ENCODE data around the gene OR1S1.

Gene OR1S1

GRCh38 chr11:58227956-58228615 is 15.6 kb downstream of the OR1S1 start:
- Mint-ChIP-seq H3K27ac (no peak overlapping the region), H3K27me3 (peaks cover 2% of the 10 kb centered on the region), H3K4me1 (ENCODE audit: low read depth) (no peaks in the 10 kb centered on the region), H3K4me3 (no peak overlapping the region), H3K36me3 (no peaks in the 10 kb centered on the region), H3K9me3 (ENCODE audit: low read depth) (no peaks in the 10 kb centered on the region)

GRCh38 chr11:58243954-58244353 is 31.4 kb downstream of the OR1S1 start:
- H3K4me3 Mint-ChIP-seq: no peak overlapping the region
- peaks cover 6% of the 10 kb centered on the region for H3K9me3 Mint-ChIP-seq (ENCODE audit: low read depth)
- H3K27me3 Mint-ChIP-seq: peaks cover 22% of the 10 kb centered on the region
- no peak overlapping the region for H3K27ac Mint-ChIP-seq
- H3K36me3 Mint-ChIP-seq: peaks cover 4% of the 10 kb centered on the region
- H3K4me1 Mint-ChIP-seq (ENCODE audit: low read depth): no peaks in the 10 kb centered on the region

- peaks cover 20% of the 10 kb centered on the region for H3K9me3 Mint-ChIP-seq (ENCODE audit: low read depth)
- no peak overlapping the region for H3K27ac Mint-ChIP-seq
- H3K36me3 Mint-ChIP-seq: peaks cover 7% of the 10 kb centered on the region
- no peaks in the 10 kb centered on the region for H3K4me1 Mint-ChIP-seq (ENCODE audit: low read depth)
- H3K4me3 Mint-ChIP-seq: no peak overlapping the region
- H3K27me3 Mint-ChIP-seq: peaks cover 10% of the 10 kb centered on the region
These were observed 42.4 kb downstream of the OR1S1 start for GRCh38 chr11:58254936-58255335.

- peaks cover under 1% of the 10 kb centered on the region for H3K9me3 Mint-ChIP-seq (ENCODE audit: low read depth)
These were observed 47.5 kb downstream of the OR1S1 start for GRCh38 chr11:58259983-58260382.

More at GRCh38 chr11:58259983-58260382, 47.5 kb downstream of the OR1S1 start:
- Mint-ChIP-seq H3K36me3 (no peaks in the 10 kb centered on the region), H3K27ac (no peak overlapping the region), H3K4me3 (no peak overlapping the region), H3K27me3 (peaks cover 11% of the 10 kb centered on the region), H3K4me1 (ENCODE audit: low read depth) (no peaks in the 10 kb centered on the region)

Data from activated naive CD8-positive, alpha-beta T cell (primary cell).